GM21381 (cell line): ENCODE measurements around the gene CXADR.
"Not testable (repeated sequence)": the region's sequence is repeated elsewhere in the genome, so short reads cannot be mapped to it uniquely, and the experiment has no call there.

Source experiments
- ATAC-seq: cut with Tn5 transposase; IDR thresholded peaks from one replicate; pipeline ENCODE4 v1.9.1; 2021; ENCODE audit warnings: mild to moderate bottlenecking, moderate library complexity; ENCODE audit not compliant: unreplicated experiment

CXADR gene

GRCh38 chr21:17501107-17502006 lies 11.5 kb upstream of the CXADR start:
- no peak for ATAC-seq

DNA sequence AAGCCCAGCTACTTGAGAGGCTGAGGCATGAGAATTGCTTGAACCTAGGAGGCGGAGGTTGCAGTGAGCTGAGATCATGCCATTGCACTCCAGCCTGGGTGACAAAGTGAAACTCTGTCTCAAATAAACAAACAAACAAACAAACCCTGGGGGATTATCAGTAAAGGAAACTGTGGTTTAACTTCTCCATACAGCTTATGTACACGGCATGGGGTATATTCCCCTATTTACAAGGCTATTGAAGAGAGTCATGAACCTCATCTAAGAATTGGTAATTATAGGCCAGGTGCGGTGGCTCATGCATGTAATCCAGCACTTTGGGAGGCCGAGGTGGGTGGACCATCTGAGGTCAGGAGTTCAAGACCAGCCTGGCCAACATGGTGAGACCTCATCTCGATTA lies 9.9 kb upstream of the CXADR start:
- ATAC-seq, result not testable (repeated sequence)

- ATAC-seq, result no peak
Observed at GRCh38 chr21:17506951-17507350, 5.9 kb upstream of the CXADR start.

GRCh38 chr21:17507591-17507990 lies 5.3 kb upstream of the CXADR start:
- ATAC-seq, result no peak

DNA sequence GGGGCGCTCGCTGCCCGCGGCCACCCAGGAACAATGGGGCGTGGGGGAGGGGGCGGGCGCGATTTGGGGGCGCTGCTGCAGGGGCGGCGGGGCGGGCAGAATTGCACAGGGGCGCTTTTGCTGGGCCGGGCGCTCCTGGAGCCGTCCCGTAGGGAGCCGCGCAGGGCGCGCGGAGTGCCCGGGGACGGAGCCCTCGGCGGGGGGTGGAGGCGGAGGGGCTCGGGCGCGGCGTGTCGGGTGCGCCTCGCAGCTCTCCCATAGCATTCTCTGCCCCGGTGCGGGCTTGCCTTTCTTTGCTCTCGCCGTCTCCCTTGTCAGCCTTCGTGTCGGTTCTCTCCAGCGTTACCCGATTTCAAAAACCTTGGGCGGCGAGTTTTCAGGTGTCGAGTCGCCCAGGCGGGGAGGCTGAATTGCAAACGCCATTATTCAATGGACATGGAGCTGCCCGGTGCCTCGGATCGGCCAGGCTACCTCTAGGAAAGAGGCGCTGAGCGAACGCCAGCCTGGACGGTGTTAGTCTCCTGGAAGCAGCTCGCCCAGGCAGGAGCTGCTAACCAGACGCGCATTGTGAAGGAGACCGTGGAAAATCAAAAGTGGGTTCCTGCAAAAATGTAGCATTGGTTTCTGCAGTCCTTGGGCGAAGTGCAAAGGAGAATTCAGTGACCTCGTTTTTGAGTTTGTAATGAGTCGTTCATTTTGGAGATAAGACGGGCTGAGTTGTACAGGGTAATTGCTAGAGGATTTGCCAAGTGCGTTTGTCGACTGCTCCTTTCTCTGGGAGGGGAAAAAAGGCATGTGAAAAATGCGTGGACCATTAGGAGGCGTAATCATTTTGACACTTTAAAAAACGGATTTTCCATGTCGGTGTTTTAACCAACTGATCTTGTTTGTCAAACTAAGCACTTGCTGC lies 626 bp downstream of the CXADR start:
- ATAC-seq, result peak; percentile 37

GRCh38 chr21:17514124-17514845 lies 1.4 kb downstream of the CXADR start:
- no peak for ATAC-seq

- not testable (repeated sequence) for ATAC-seq
Observed at GRCh38 chr21:17517008-17517407, 4.2 kb downstream of the CXADR start.

DNA sequence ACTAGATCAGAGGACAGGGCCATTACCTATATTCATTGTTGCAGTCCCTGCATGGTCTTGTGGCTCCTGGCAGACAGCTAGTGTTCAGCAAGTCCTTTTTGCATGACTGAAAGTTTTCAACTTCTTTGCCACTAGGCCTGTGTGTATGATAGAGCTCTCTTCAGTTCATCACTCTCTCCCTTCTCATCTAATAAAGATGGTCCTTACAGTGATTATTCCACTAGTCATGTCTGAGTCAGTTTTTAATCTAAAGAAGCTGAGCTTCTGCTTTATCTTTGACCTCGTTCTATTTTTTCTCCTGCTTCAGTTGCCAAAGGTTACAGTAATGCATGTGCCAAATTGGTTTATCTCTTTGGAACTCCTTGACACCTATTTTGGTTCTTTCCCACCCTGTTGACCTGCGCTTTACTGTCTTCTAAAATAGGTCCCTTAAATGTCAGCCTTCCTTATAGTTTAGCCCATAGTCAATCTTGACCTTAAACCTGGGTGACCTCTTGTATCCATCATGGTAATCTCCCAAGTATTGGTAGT lies 6.4 kb downstream of the CXADR start:
- ATAC-seq, result no peak

DNA sequence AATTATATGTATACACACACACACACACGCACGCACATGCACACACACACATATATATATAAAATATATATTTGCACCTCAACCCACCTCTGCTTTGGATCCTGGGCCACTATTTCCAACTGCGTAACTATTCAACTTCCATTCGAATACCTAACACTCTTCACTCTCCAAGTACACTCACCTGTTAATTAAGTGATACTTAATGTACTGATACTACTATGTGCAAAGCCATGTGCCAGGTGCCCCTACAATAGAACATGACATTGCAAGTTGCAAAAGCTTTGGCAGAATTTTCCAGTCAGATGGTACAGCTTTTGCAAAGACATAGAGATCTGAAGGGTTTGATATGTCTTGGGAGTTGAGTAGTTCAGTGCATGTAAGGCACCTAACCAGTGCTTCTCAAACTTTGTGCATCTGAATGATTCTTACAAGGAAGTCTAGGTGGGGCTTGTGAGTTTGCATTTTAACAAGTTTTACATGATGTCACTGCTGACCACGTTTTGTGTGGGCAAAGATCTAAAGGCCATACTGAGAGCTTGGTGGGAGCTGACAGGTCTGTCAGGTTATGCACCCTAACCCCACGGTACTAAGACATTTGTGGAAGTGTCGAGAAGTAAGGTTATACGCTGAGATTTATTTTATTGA lies 7.2 kb downstream of the CXADR start:
- no peak for ATAC-seq

GRCh38 chr21:17523007-17523451 lies 10.2 kb downstream of the CXADR start:
- no peak for ATAC-seq

- not testable (repeated sequence) for ATAC-seq
Observed at GRCh38 chr21:17523979-17524494, 11.2 kb downstream of the CXADR start.

GRCh38 chr21:17524635-17525034 lies 11.8 kb downstream of the CXADR start:
- no peak for ATAC-seq

- no peak for ATAC-seq
Observed at GRCh38 chr21:17526776-17527175, 13.9 kb downstream of the CXADR start.

DNA sequence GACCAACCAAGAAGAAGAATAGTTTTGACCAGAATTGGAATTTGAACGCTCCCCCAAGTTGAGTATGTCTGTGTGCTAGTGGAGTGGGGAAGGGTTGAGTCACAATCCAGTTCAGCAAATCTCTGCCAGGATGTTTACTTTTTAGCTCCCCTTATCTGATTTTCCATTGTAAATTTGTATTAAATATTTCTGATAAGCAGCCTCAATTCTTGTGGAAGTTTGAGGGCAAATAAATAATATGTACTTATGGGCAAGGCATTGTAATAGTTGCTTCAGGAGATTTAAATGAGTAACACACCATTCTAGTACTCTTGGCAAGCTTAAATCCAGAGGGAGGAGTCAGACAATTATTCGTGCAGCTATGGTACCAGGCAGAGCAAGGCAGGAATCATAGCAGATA lies 14.4 kb downstream of the CXADR start:
- no peak for ATAC-seq

GRCh38 chr21:17527711-17528110 lies 14.9 kb downstream of the CXADR start:
- no peak for ATAC-seq

- ATAC-seq, result no peak
Observed at GRCh38 chr21:17529648-17530047, 16.8 kb downstream of the CXADR start.

- ATAC-seq, result no peak
Observed at GRCh38 chr21:17532292-17532691, 19.4 kb downstream of the CXADR start.

- ATAC-seq, result no peak
Observed at GRCh38 chr21:17536381-17536780, 23.5 kb downstream of the CXADR start.

DNA sequence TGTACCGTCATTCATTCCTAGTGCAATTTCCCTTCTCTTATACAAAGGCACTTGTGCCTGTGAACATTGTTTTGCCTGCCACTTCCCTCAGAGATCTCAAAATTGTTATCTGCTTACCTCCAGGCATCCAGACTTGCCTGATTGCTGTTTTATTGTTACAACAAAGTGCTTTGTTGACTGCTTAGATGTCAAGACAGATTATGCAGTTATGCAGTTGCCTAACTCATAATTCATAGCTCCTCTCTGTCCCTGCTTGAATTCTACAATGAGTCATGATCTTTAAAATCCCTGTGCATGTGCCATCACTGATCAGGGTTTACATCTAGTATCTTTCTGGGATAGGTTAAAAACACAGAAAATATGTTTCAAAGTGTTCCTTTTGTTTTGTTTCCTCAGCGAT lies 24.5 kb downstream of the CXADR start:
- ATAC-seq, result no peak

GRCh38 chr21:17538576-17538975 lies 25.7 kb downstream of the CXADR start:
- ATAC-seq, result no peak
